ENCODE measurements around the gene RNPS1.

RNPS1 gene

DNA sequence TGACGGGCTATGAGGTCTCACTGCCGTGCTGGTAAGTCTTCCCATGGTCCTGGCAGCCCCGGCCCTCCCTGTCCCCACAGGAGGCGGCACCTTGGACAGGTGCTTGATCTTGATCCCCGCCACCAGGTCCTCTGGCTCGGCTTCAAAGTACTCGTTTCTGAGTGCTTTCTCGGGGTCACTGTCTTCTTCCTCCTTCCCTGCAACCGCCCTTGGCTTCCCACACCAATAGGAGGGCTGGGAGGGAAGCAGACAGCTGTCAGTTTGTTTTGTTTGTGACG is 31.9 kb upstream of the RNPS1 start:
- TF ChIP-seq, protein P1, sequence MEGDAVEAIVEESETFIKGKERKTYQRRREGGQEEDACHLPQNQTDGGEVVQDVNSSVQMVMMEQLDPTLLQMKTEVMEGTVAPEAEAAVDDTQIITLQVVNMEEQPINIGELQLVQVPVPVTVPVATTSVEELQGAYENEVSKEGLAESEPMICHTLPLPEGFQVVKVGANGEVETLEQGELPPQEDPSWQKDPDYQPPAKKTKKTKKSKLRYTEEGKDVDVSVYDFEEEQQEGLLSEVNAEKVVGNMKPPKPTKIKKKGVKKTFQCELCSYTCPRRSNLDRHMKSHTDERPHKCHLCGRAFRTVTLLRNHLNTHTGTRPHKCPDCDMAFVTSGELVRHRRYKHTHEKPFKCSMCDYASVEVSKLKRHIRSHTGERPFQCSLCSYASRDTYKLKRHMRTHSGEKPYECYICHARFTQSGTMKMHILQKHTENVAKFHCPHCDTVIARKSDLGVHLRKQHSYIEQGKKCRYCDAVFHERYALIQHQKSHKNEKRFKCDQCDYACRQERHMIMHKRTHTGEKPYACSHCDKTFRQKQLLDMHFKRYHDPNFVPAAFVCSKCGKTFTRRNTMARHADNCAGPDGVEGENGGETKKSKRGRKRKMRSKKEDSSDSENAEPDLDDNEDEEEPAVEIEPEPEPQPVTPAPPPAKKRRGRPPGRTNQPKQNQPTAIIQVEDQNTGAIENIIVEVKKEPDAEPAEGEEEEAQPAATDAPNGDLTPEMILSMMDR (IDR thresholded peaks at IDR 0.05; ENCODE audit: low read length): no peak
- TF ChIP-seq EZH2phosphoT487 (IDR thresholded peaks at IDR 0.05; ENCODE audit: low read length): no peak
- TF ChIP-seq EZH2 (optimal IDR thresholded peaks at IDR 0.05; ENCODE audit: low read depth, low read length): no peak
- Histone ChIP-seq H3K4me1 (ENCODE audit: low read length) (no peaks in the 10 kb centered on the region), H3K4me3 (ENCODE audit: low read length) (no peak overlapping the region), H3K9ac (ENCODE audit: low read length) (no peak overlapping the region), H3K9me2 (replicated peaks; ENCODE audit: insufficient read depth, low read length) (no peaks in the 10 kb centered on the region), H3K27me3 (replicated peaks; ENCODE audit: insufficient read depth, low read length) (peaks cover 86% of the 10 kb centered on the region), H3K9me3 (replicated peaks; ENCODE audit: insufficient read depth, low read length) (no peaks in the 10 kb centered on the region), H3K27ac (ENCODE audit: low read length) (no peak overlapping the region), H3F3A (ENCODE audit: insufficient read depth, low read length) (no peaks in the 10 kb centered on the region), H2AFZ (ENCODE audit: low read length) (no peak overlapping the region), H4K20me1 (ENCODE audit: insufficient read depth, low read length) (no peaks in the 10 kb centered on the region), H3K4me2 (ENCODE audit: low read depth, low read length) (no peak overlapping the region), H3K36me3 (replicated peaks; ENCODE audit: insufficient read depth, low read length) (no peaks in the 10 kb centered on the region), H3K79me2 (ENCODE audit: low read length) (no peaks in the 10 kb centered on the region)
- no peak for DNase-seq

DNA sequence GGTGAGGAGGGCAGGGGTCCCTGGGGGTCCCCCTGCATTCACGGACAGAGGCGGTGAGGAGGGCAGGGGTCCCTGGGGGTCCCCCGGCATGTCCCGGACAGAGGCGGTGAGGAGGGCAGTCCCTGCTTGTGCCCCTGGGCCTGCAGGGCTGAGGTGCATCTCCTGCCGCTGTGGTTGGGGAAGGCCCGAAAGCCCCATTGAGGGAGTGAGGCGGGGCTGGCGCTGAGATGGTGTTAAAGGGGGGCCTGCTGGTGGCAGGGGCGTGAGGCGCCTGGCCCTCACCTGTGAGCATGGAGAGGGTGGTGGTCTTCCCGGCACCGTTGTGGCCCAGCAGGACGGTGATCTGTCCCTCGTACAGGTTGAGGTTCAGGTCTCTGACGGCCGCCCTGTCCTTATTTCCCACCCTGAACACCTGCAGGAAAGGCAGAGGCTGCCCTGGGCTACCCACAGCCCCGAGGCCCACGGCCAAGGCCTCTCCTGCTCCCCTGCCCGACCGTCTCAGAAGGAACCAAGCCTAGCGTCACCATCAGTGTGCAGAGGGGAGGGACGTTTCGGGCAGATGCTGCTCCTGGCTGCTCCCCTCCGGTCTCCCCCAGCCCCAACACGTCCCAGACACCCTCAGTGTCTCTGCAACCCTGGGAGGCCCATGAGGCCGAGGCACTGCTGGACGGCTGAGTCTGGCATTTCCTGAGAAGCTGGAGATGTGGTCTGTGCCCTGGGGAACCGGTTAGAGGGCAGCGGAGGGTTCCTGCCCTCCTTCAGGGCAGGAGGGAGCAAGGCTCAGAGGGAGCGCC is 31.4 kb upstream of the RNPS1 start:
- DNase-seq: no peak
- Histone ChIP-seq H3K9me3 (replicated peaks; ENCODE audit: insufficient read depth, low read length) (no peaks in the 10 kb centered on the region), H3K9ac (ENCODE audit: low read length) (no peak overlapping the region), H3K36me3 (replicated peaks; ENCODE audit: insufficient read depth, low read length) (no peaks in the 10 kb centered on the region), H3K27me3 (replicated peaks; ENCODE audit: insufficient read depth, low read length) (peaks cover 85% of the 10 kb centered on the region), H3K4me1 (ENCODE audit: low read length) (no peaks in the 10 kb centered on the region), H2AFZ (ENCODE audit: low read length) (no peak overlapping the region), H4K20me1 (ENCODE audit: insufficient read depth, low read length) (no peaks in the 10 kb centered on the region), H3K79me2 (ENCODE audit: low read length) (no peaks in the 10 kb centered on the region), H3F3A (ENCODE audit: insufficient read depth, low read length) (no peaks in the 10 kb centered on the region), H3K9me2 (replicated peaks; ENCODE audit: insufficient read depth, low read length) (no peaks in the 10 kb centered on the region), H3K27ac (ENCODE audit: low read length) (no peak overlapping the region), H3K4me3 (ENCODE audit: low read length) (no peak overlapping the region), H3K4me2 (ENCODE audit: low read depth, low read length) (no peak overlapping the region)
- no peak for TF ChIP-seq EZH2phosphoT487 (IDR thresholded peaks at IDR 0.05; ENCODE audit: low read length)
- TF ChIP-seq, protein P1 (IDR thresholded peaks at IDR 0.05; ENCODE audit: low read length): no peak
- no peak for TF ChIP-seq EZH2 (optimal IDR thresholded peaks at IDR 0.05; ENCODE audit: low read depth, low read length)

DNA sequence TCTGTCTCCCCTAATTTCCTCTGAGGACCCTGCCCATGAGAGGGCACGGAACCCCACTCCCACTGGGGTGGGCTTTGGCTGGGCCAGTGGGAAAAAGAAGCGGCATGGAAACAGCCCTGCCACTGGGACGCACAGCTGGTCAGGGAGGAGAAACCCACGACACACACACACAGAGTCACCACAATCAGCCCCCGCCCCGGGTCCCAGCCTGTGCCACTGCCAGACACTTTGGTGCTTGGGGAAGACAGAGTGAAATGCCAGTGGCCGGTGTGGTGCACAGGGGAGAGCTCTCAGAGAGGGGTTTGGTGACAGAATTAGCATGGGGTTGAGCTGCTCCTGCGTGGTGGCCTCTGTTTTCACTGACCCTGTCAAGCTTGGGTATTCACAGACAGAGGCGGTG is 30.7 kb upstream of the RNPS1 start:
- TF ChIP-seq EZH2 (optimal IDR thresholded peaks at IDR 0.05; ENCODE audit: low read depth, low read length): no peak
- TF ChIP-seq, protein P1 (IDR thresholded peaks at IDR 0.05; ENCODE audit: low read length): no peak
- TF ChIP-seq EZH2phosphoT487 (IDR thresholded peaks at IDR 0.05; ENCODE audit: low read length): no peak
- Histone ChIP-seq H3K9me2 (replicated peaks; ENCODE audit: insufficient read depth, low read length) (no peaks in the 10 kb centered on the region), H3F3A (ENCODE audit: insufficient read depth, low read length) (no peaks in the 10 kb centered on the region), H3K4me1 (ENCODE audit: low read length) (no peaks in the 10 kb centered on the region), H3K4me3 (ENCODE audit: low read length) (no peak overlapping the region), H3K9ac (ENCODE audit: low read length) (no peak overlapping the region), H3K27me3 (replicated peaks; ENCODE audit: insufficient read depth, low read length) (peaks cover 85% of the 10 kb centered on the region), H3K4me2 (ENCODE audit: low read depth, low read length) (no peak overlapping the region), H3K9me3 (replicated peaks; ENCODE audit: insufficient read depth, low read length) (no peaks in the 10 kb centered on the region), H3K27ac (ENCODE audit: low read length) (no peak overlapping the region), H4K20me1 (ENCODE audit: insufficient read depth, low read length) (no peaks in the 10 kb centered on the region), H3K36me3 (replicated peaks; ENCODE audit: insufficient read depth, low read length) (no peaks in the 10 kb centered on the region), H3K79me2 (ENCODE audit: low read length) (no peaks in the 10 kb centered on the region), H2AFZ (ENCODE audit: low read length) (no peak overlapping the region)
- no peak for DNase-seq

All from MM.1S (cell line).